Sigmoid colon (tissue), 7 donors: Measurements from ENCODE around the gene GAA. TPM values are rescaled to one million over a fixed set of nuclear protein-coding genes. Genes with fewer than 3 reads are reported as not detected.

ENCODE experiments used
- DNase-seq: peaks from one replicate; pipeline ENCODE4 v3.0.0-alpha.2; 2019
- H3K27ac ChIP-seq, 4 donors: fragments of 200-600 bp; sonication (generic); one replicate each; pipeline ENCODE4 v1.5.1; 2016 to 2019; ENCODE audit warnings: mild to moderate bottlenecking in 1 of 4
- H3K27me3 ChIP-seq, 3 donors: fragments of 200-600 bp; sonication (generic); one replicate each; pipeline ENCODE4 v1.5.1; 2019; ENCODE audit warnings: mild to moderate bottlenecking in 1 of 3
- H3K36me3 ChIP-seq, 4 donors: fragments of 200-600 bp; sonication (generic); one replicate each; pipeline ENCODE4 v1.5.1; 2016 to 2019
- H3K4me1 ChIP-seq, 4 donors: fragments of 200-600 bp; sonication (generic); one replicate each; pipeline ENCODE4 v1.5.1; 2017 to 2019
- H3K4me3 ChIP-seq, 4 donors: fragments of 200-600 bp; sonication (generic); one replicate each; pipeline ENCODE4 v1.5.1; 2017 to 2019; ENCODE audit warnings: mild to moderate bottlenecking in 2 of 4, moderate library complexity in 1 of 4
- H3K9me3 ChIP-seq, 4 donors: fragments of 200-600 bp in 3 of 4; sonication (generic) in 3 of 4; one replicate each; pipeline versions ENCODE4 v1.5.1 to v1.6.1; 2013 to 2019
- EP300 ChIP-seq, 4 donors: sonication (generic); formaldehyde crosslinking; IDR thresholded peaks; one replicate each; pipeline ENCODE4 v1.6.1; 2017; ENCODE audit warnings: antibody characterized with exemption in 4 of 4
- POLR2A ChIP-seq, 2 donors: fragments of 450-650 bp; IDR thresholded peaks; one replicate each; pipeline ENCODE4 v1.6.1; 2016; ENCODE audit warnings: antibody characterized with exemption in 2 of 2, mild to moderate bottlenecking in 2 of 2, moderate library complexity in 2 of 2
- POLR2AphosphoS5 ChIP-seq, 4 donors: sonication (generic); formaldehyde crosslinking; IDR thresholded peaks; one replicate each; pipeline ENCODE4 v1.6.1; 2017; ENCODE audit warnings: antibody characterized with exemption in 4 of 4
- whole genome bisulfite sequencing, 2 donors: extraction: QIAGEN DNeasy Blood & Tissue Kit; methylation state at CpG; one replicate each; pipeline ENCODE4 v1.1.7; 2013; 5-methylcytosine and 5-hydroxymethylcytosine counted together
- intact Hi-C: fragments of 100-400 bp; cut with DNase I; formaldehyde crosslinking; loops from one replicate; pipeline ENCODE4 v1.15.1; 2023
- polyA plus RNA-seq, 3 donors: library from polyadenylated mRNA; stranded (reverse); fragments of 200-250 nt; gene quantifications; one replicate each; pipeline ENCODE4 v1.2.3, GENCODE V29; 2013
- total RNA-seq, 4 donors: library from RNA; depleted of rRNA; stranded (reverse); fragments of >200 nt; gene quantifications; one replicate each; pipeline ENCODE4 v1.1.0, GENCODE V29; 2016
- TF ChIP-seq, protein P1 (sequence below), 4 experiments: fragments of 450-650 bp in 3 of 4; fragments of 200-600 bp in 1 of 4; IDR thresholded peaks; one replicate each; pipeline ENCODE4 v1.5.1; 2016 to 2019; ENCODE audit warnings: antibody characterized with exemption in 4 of 4, mild to moderate bottlenecking in 3 of 4, moderate library complexity in 2 of 4
- donor health status: healthy with polysubstance abuse.
- donor health status: Bipolar disorder and iron deficiency.
- donor health status: healthy.

Gene GAA
- total and polyA plus RNA-seq, 7 donors = 13.8 to 74.2 (median 38.5) TPM

- intact Hi-C loops = loop anchor here (5.0 kb wide), 3 partner anchors 97 to 158 kb away; partner anchors contain the start of genes RNF213, SGSH and SLC26A11
- Histone ChIP-seq H3K36me3 (peaks cover 0 to 10% (median 2%) of the 10 kb centered on the region in 4 donors), H3K4me1 (peaks cover 0 to 19% (median 16%) of the 10 kb centered on the region in 4 donors), H3K27me3 (no peaks in the 10 kb centered on the region), H3K9me3 (no peaks in the 10 kb centered on the region), H3K27ac (no peak overlapping the region), H3K4me3 (no peak overlapping the region)
- 80 to 81% methylated on average over 26 of the region's 26 CpGs for WGBS, 2 donors
- TF ChIP-seq, protein P1, sequence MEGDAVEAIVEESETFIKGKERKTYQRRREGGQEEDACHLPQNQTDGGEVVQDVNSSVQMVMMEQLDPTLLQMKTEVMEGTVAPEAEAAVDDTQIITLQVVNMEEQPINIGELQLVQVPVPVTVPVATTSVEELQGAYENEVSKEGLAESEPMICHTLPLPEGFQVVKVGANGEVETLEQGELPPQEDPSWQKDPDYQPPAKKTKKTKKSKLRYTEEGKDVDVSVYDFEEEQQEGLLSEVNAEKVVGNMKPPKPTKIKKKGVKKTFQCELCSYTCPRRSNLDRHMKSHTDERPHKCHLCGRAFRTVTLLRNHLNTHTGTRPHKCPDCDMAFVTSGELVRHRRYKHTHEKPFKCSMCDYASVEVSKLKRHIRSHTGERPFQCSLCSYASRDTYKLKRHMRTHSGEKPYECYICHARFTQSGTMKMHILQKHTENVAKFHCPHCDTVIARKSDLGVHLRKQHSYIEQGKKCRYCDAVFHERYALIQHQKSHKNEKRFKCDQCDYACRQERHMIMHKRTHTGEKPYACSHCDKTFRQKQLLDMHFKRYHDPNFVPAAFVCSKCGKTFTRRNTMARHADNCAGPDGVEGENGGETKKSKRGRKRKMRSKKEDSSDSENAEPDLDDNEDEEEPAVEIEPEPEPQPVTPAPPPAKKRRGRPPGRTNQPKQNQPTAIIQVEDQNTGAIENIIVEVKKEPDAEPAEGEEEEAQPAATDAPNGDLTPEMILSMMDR (IDR thresholded peaks at IDR 0.05) = no peak
- TF ChIP-seq POLR2A (IDR thresholded peaks at IDR 0.05) (no peak), POLR2AphosphoS5 (IDR thresholded peaks at IDR 0.05) (no peak), EP300 (IDR thresholded peaks at IDR 0.05) (no peak)
- no peak for DNase-seq
Measured at GRCh38 chr17:80104321-80104955, 3.1 kb downstream of the GAA start.

DNA sequence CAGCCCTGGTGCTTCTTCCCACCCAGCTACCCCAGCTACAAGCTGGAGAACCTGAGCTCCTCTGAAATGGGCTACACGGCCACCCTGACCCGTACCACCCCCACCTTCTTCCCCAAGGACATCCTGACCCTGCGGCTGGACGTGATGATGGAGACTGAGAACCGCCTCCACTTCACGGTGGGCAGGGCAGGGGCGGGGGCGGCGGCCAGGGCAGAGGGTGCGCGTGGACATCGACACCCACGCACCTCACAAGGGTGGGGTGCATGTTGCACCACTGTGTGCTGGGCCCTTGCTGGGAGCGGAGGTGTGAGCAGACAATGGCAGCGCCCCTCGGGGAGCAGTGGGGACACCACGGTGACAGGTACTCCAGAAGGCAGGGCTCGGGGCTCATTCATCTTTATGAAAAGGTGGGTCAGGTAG is 3.6 kb downstream of the GAA start:
- Histone ChIP-seq H3K9me3 (no peaks in the 10 kb centered on the region), H3K27me3 (no peaks in the 10 kb centered on the region), H3K4me3 (no peak overlapping the region), H3K27ac (no peak overlapping the region), H3K36me3 (peaks cover 0 to 10% (median 2%) of the 10 kb centered on the region in 4 donors), H3K4me1 (peaks cover 0 to 19% (median 16%) of the 10 kb centered on the region in 4 donors)
- DNase-seq = no peak
- WGBS, 2 donors = 86 to 90% methylated on average over 18 of the region's 18 CpGs
- TF ChIP-seq EP300 (IDR thresholded peaks at IDR 0.05) (no peak), POLR2A (IDR thresholded peaks at IDR 0.05) (no peak), POLR2AphosphoS5 (IDR thresholded peaks at IDR 0.05) (no peak)
- TF ChIP-seq, protein P1 (IDR thresholded peaks at IDR 0.05) = no peak
- intact Hi-C loops = loop anchor here (5.0 kb wide), 3 partner anchors 98 to 157 kb away; partner anchors contain the start of genes RNF213, SGSH and SLC26A11

- intact Hi-C loops = no loop called here
- TF ChIP-seq POLR2AphosphoS5 (IDR thresholded peaks at IDR 0.05) (no peak), EP300 (IDR thresholded peaks at IDR 0.05) (no peak), POLR2A (IDR thresholded peaks at IDR 0.05) (no peak)
- TF ChIP-seq, protein P1 (IDR thresholded peaks at IDR 0.05) = no peak
- H3K4me1 ChIP-seq = peaks cover 0 to 13% (median 12%) of the 10 kb centered on the region in 4 donors
- peak; percentile 89 for DNase-seq
- H3K27me3 ChIP-seq = no peaks in the 10 kb centered on the region
- H3K4me3 ChIP-seq = no peak overlapping the region
- WGBS, 2 donors = 55 to 68% methylated on average over 29 of the region's 29 CpGs
- no peak overlapping the region for H3K27ac ChIP-seq
- no peaks in the 10 kb centered on the region for H3K9me3 ChIP-seq
- peaks cover 0 to 13% (median 2%) of the 10 kb centered on the region in 4 donors for H3K36me3 ChIP-seq
Measured at GRCh38 chr17:80105762-80106161, 4.4 kb downstream of the GAA start.

GRCh38 chr17:80106176-80106575 is 4.8 kb downstream of the GAA start:
- Histone ChIP-seq H3K4me1 (peaks cover 0 to 11% (median 9%) of the 10 kb centered on the region in 4 donors), H3K36me3 (peaks cover 0 to 16% (median 2%) of the 10 kb centered on the region in 4 donors), H3K27me3 (no peaks in the 10 kb centered on the region), H3K9me3 (no peaks in the 10 kb centered on the region), H3K27ac (no peak overlapping the region), H3K4me3 (no peak overlapping the region)
- TF ChIP-seq, protein P1 (IDR thresholded peaks at IDR 0.05) = no peak
- no peak for TF ChIP-seq POLR2AphosphoS5 (IDR thresholded peaks at IDR 0.05)
- TF ChIP-seq POLR2A (IDR thresholded peaks at IDR 0.05) = no peak
- TF ChIP-seq EP300 (IDR thresholded peaks at IDR 0.05) = no peak
- WGBS, 2 donors = 77 to 78% methylated on average over 10 of the region's 10 CpGs
- intact Hi-C loops = no loop called here
- no peak for DNase-seq
